ENCODE data around the gene GRXCR1.

GRXCR1 gene

GRCh38 chr4:42905591-42905990, 13.1 kb downstream of the GRXCR1 start:
- TF ChIP-seq CTCF (IDR thresholded peaks at IDR 0.05; ENCODE audit: insufficient read depth, low read depth, low read length, missing control alignments), result no peak
- DNase-seq (ENCODE audit: low read depth), result no peak
- no peak overlapping the region for H3K4me3 ChIP-seq (ENCODE audit: low read depth, low read length)

GRCh38 chr4:42906341-42906740, 13.8 kb downstream of the GRXCR1 start:
- DNase-seq (ENCODE audit: low read depth), result no peak
- H3K4me3 ChIP-seq (ENCODE audit: low read depth, low read length), result no peak overlapping the region
- no peak for TF ChIP-seq CTCF (IDR thresholded peaks at IDR 0.05; ENCODE audit: insufficient read depth, low read depth, low read length, missing control alignments)

GRCh38 chr4:42906891-42907759, 14.6 kb downstream of the GRXCR1 start:
- TF ChIP-seq CTCF (IDR thresholded peaks at IDR 0.05; ENCODE audit: insufficient read depth, low read depth, low read length, missing control alignments), result no peak
- DNase-seq (ENCODE audit: low read depth), result no peak
- H3K4me3 ChIP-seq (ENCODE audit: low read depth, low read length), result no peak overlapping the region

- H3K4me3 ChIP-seq (ENCODE audit: low read depth, low read length), result no peak overlapping the region
- TF ChIP-seq CTCF (IDR thresholded peaks at IDR 0.05; ENCODE audit: insufficient read depth, low read depth, low read length, missing control alignments), result no peak
- no peak for DNase-seq (ENCODE audit: low read depth)
Observed at GRCh38 chr4:42910459-42910858, 17.9 kb downstream of the GRXCR1 start.

- DNase-seq (ENCODE audit: low read depth), result no peak
Observed at GRCh38 chr4:42914937-42915336, 22.4 kb downstream of the GRXCR1 start.

GRCh38 chr4:42915484-42915883, 23.0 kb downstream of the GRXCR1 start:
- DNase-seq (ENCODE audit: low read depth), result no peak
- TF ChIP-seq CTCF (IDR thresholded peaks at IDR 0.05; ENCODE audit: insufficient read depth, low read depth, low read length, missing control alignments), result no peak
- H3K4me3 ChIP-seq (ENCODE audit: low read depth, low read length), result no peak overlapping the region

More at GRCh38 chr4:42914937-42915336, 22.4 kb downstream of the GRXCR1 start:
- no peak for TF ChIP-seq CTCF (IDR thresholded peaks at IDR 0.05; ENCODE audit: insufficient read depth, low read depth, low read length, missing control alignments)
- no peak overlapping the region for H3K4me3 ChIP-seq (ENCODE audit: low read depth, low read length)

- H3K4me3 ChIP-seq (ENCODE audit: low read depth, low read length), result no peak overlapping the region
- DNase-seq (ENCODE audit: low read depth), result no peak
- TF ChIP-seq CTCF (IDR thresholded peaks at IDR 0.05; ENCODE audit: insufficient read depth, low read depth, low read length, missing control alignments), result no peak
Observed at GRCh38 chr4:42917296-42917695, 24.8 kb downstream of the GRXCR1 start.
